Sigmoid colon (tissue), 4 donors: ENCODE results near the gene UBXN11.

Experiments
- EP300 ChIP-seq, 4 donors: sonication (generic); formaldehyde crosslinking; IDR thresholded peaks; one replicate each; pipeline ENCODE4 v1.6.1; 2017; ENCODE audit warnings: antibody characterized with exemption in 4 of 4
- POLR2AphosphoS5 ChIP-seq, 4 donors: sonication (generic); formaldehyde crosslinking; IDR thresholded peaks; one replicate each; pipeline ENCODE4 v1.6.1; 2017; ENCODE audit warnings: antibody characterized with exemption in 4 of 4

DNA sequence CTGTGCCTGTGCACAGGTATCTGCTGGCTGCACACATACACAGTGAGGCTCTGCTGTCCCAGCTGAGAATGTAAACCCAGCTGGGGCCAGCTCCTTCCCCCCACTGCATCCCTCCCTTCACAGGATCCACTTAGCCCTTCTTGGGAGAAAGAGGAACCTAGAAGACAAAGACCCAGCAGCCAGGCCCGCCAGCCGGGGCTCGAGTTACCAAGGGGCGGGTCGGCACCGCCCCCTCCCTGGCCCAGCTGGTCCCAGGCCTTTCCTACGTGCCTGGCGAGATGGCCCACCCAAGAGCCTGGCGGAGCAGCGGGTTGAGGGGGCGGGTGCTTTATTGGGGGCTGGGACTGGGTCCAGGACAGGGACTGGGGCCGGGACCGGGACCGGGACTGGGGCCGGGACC is 24.5 kb downstream of the UBXN11 start:
- no peak for TF ChIP-seq POLR2AphosphoS5 (IDR thresholded peaks at IDR 0.05)
- TF ChIP-seq EP300 (IDR thresholded peaks at IDR 0.05), result no peak
